B cell (primary cell): ENCODE results near the gene CD200R1L.

ENCODE experiments used
- EZH2 ChIP-seq: IDR thresholded peaks from 2 replicates; pipeline ENCODE4 v1.6.1; 2012; ENCODE audit warnings: borderline replicate concordance, low read depth, mild to moderate bottlenecking, moderate library complexity, low read length; ENCODE audit not compliant: insufficient read depth, poor library complexity, severe bottlenecking
- TF ChIP-seq, protein P1 (sequence below): fragments of 200-600 bp; IDR thresholded peaks from one replicate; pipeline ENCODE4 v1.8.0; 2022; ENCODE audit warnings: antibody characterized with exemption, mild to moderate bottlenecking

DNA sequence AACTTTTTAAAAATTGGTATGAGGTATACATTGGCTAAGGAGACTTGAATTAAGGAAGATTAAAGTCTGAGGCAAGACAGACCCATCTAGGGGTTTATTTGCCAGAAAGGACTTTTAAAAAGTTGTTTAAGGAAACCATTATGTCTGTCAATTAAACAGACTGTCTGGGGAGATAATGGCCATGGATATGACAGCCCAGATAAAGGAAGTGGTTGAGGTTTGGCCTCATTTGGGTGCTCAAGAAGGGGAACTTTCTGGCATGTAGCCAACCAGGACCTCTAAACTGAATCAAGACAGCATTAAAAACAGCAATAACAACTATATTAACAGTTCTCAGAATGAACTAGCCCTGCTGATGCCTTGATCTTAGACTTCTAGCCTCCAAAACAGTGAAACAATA is 9.9 kb upstream of the CD200R1L start:
- TF ChIP-seq, protein P1, sequence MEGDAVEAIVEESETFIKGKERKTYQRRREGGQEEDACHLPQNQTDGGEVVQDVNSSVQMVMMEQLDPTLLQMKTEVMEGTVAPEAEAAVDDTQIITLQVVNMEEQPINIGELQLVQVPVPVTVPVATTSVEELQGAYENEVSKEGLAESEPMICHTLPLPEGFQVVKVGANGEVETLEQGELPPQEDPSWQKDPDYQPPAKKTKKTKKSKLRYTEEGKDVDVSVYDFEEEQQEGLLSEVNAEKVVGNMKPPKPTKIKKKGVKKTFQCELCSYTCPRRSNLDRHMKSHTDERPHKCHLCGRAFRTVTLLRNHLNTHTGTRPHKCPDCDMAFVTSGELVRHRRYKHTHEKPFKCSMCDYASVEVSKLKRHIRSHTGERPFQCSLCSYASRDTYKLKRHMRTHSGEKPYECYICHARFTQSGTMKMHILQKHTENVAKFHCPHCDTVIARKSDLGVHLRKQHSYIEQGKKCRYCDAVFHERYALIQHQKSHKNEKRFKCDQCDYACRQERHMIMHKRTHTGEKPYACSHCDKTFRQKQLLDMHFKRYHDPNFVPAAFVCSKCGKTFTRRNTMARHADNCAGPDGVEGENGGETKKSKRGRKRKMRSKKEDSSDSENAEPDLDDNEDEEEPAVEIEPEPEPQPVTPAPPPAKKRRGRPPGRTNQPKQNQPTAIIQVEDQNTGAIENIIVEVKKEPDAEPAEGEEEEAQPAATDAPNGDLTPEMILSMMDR = no peak
- no peak for TF ChIP-seq EZH2
